HEK293 (cell line): ENCODE data around the gene PCDH12.

Source experiments
- CTCF ChIA-PET: fragments of 350-600 bp; formaldehyde crosslinking; extraction: SDS; loops from one replicate; lab custom pipeline; 2021; ENCODE audit warnings: antibody characterized with exemption; lab: Yijun Ruan, JAX
- POLR2A ChIA-PET: fragments of 300-600 bp; formaldehyde crosslinking; extraction: SDS; loops from one replicate; lab custom pipeline; 2020; ENCODE audit warnings: antibody characterized with exemption, inconsistent platforms; lab: Yijun Ruan, JAX
- H3K27ac ChIP-seq: fragments of 200-500 bp; sonication (Bioruptor generic); 2 replicates; pipeline ENCODE4 v1.5.1; 2014; ENCODE audit warnings: low read depth, low read length, control low read depth, inconsistent platforms; ENCODE audit errors: extremely low read depth
- H3K36me3 ChIP-seq, 2 experiments: fragments of 200-500 bp in 1 of 2; sonication (Bioruptor generic) in 1 of 2; 1 replicate in 1 of 2; 2 replicates in 1 of 2; pipeline ENCODE4 v1.5.1; 2014 to 2017; ENCODE audit warnings: inconsistent platforms in 2 of 2, low read length in 2 of 2; ENCODE audit not compliant: control insufficient read depth in 2 of 2, insufficient read depth in 1 of 2
- H3K4me1 ChIP-seq: fragments of 200-500 bp; sonication (Bioruptor generic); 2 replicates; pipeline ENCODE4 v1.5.1; 2014; ENCODE audit warnings: mild to moderate bottlenecking, low read length, inconsistent platforms; ENCODE audit not compliant: control insufficient read depth, insufficient read depth
- H3K4me3 ChIP-seq: 2 replicates; pipeline ENCODE4 v1.5.1; 2011; ENCODE audit warnings: low read depth, mild to moderate bottlenecking, control low read depth, low read length, moderate library complexity
- H3K9me3 ChIP-seq: fragments of 200-500 bp; sonication (Bioruptor generic); 2 replicates; pipeline ENCODE4 v1.5.1; 2014; ENCODE audit warnings: low read depth, low read length, inconsistent platforms; ENCODE audit not compliant: control insufficient read depth, insufficient read depth
- KLF8 ChIP-seq: fragments of 450-650 bp; formaldehyde crosslinking; IDR thresholded peaks from 2 replicates; pipeline ENCODE4 v1.5.1; 2016; ENCODE audit warnings: missing biosample characterization, missing genetic modification characterization
- MEIS1 ChIP-seq: sonication (generic); formaldehyde crosslinking; IDR thresholded peaks from 2 replicates; pipeline ENCODE4 v1.8.1; 2022; ENCODE audit warnings: missing genetic modification reagents, mild to moderate bottlenecking, borderline replicate concordance
- ZIC2 ChIP-seq: fragments of 450-650 bp; formaldehyde crosslinking; IDR thresholded peaks from 2 replicates; pipeline ENCODE4 v1.5.1; 2016; ENCODE audit warnings: missing biosample characterization, missing genetic modification characterization
- ZNF114 ChIP-seq: fragments of 450-650 bp; formaldehyde crosslinking; IDR thresholded peaks from 2 replicates; pipeline ENCODE4 v1.5.0; 2017; ENCODE audit warnings: missing biosample characterization, missing genetic modification characterization
- ZNF174 ChIP-seq: fragments of 450-650 bp; formaldehyde crosslinking; IDR thresholded peaks from 2 replicates; pipeline ENCODE4 v1.5.0; 2017; ENCODE audit warnings: missing biosample characterization, mild to moderate bottlenecking, missing genetic modification characterization
- ZNF394 ChIP-seq: fragments of 450-650 bp; formaldehyde crosslinking; IDR thresholded peaks from 2 replicates; pipeline ENCODE4 v1.5.1; 2016; ENCODE audit warnings: missing biosample characterization, missing genetic modification characterization, mild to moderate bottlenecking, moderate library complexity, borderline replicate concordance
- ZNF596 ChIP-seq: fragments of 450-650 bp; IDR thresholded peaks from 2 replicates; pipeline ENCODE4 v1.5.0; 2018; ENCODE audit warnings: missing biosample characterization, mild to moderate bottlenecking, missing genetic modification characterization, moderate library complexity
- ZNF707 ChIP-seq: fragments of 450-650 bp; formaldehyde crosslinking; IDR thresholded peaks from 2 replicates; pipeline ENCODE4 v1.5.1; 2016; ENCODE audit warnings: missing biosample characterization, missing genetic modification characterization
- TF ChIP-seq, protein P1 (sequence below): fragments of 450-650 bp; formaldehyde crosslinking; IDR thresholded peaks from 2 replicates; pipeline ENCODE4 v1.5.1; 2016; ENCODE audit warnings: missing biosample characterization, missing genetic modification characterization
- TF ChIP-seq, protein P2 (sequence below): fragments of 450-650 bp; formaldehyde crosslinking; IDR thresholded peaks from 2 replicates; pipeline ENCODE4 v1.5.1; 2016; ENCODE audit warnings: missing biosample characterization, missing genetic modification characterization
- TF ChIP-seq, protein P3 (sequence below): fragments of 450-650 bp; formaldehyde crosslinking; IDR thresholded peaks from 2 replicates; pipeline ENCODE4 v1.5.1; 2017; ENCODE audit warnings: missing biosample characterization, missing genetic modification characterization
- TF ChIP-seq, protein P4 (sequence below): fragments of 450-650 bp; formaldehyde crosslinking; IDR thresholded peaks from 2 replicates; pipeline ENCODE4; 2016; ENCODE audit warnings: missing biosample characterization, missing genetic modification characterization
- TF ChIP-seq, protein P5 (sequence below): fragments of 450-650 bp; formaldehyde crosslinking; IDR thresholded peaks from 2 replicates; pipeline ENCODE4 v1.5.1; 2016; ENCODE audit warnings: missing biosample characterization, missing genetic modification characterization

The PCDH12 gene

DNA sequence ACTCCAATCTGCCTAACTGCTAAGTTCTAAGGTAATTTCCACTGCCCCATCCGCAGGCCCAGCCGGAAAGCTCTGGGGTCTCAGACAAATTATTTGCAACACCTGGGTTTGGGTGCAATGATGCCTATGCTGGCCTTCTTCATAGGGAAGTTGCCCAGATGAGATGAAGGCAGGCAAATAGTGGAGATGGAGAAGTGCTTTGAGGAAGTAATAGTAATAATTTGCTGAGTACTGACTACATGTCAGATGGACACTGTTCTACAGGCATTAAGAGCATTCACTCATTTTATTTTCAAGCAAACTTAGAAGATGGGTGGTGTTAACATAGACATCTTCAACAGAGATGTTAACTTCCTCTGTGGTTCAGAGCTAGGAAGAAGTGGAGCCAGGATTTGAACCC, 3.8 kb downstream of the PCDH12 start (continued):
- TF ChIP-seq, protein P1, sequence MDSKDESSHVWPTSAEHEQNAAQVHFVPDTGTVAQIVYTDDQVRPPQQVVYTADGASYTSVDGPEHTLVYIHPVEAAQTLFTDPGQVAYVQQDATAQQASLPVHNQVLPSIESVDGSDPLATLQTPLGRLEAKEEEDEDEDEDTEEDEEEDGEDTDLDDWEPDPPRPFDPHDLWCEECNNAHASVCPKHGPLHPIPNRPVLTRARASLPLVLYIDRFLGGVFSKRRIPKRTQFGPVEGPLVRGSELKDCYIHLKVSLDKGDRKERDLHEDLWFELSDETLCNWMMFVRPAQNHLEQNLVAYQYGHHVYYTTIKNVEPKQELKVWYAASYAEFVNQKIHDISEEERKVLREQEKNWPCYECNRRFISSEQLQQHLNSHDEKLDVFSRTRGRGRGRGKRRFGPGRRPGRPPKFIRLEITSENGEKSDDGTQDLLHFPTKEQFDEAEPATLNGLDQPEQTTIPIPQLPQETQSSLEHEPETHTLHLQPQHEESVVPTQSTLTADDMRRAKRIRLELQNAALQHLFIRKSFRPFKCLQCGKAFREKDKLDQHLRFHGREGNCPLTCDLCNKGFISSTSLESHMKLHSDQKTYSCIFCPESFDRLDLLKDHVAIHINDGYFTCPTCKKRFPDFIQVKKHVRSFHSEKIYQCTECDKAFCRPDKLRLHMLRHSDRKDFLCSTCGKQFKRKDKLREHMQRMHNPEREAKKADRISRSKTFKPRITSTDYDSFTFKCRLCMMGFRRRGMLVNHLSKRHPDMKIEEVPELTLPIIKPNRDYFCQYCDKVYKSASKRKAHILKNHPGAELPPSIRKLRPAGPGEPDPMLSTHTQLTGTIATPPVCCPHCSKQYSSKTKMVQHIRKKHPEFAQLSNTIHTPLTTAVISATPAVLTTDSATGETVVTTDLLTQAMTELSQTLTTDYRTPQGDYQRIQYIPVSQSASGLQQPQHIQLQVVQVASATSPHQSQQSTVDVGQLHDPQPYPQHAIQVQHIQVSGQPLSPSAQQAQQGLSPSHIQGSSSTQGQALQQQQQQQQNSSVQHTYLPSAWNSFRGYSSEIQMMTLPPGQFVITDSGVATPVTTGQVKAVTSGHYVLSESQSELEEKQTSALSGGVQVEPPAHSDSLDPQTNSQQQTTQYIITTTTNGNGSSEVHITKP (tag by site-specific recombination), result no peak
- TF ChIP-seq ZNF114 (no peak), ZNF394 (no peak), MEIS1 (no peak), ZNF707 (tag by site-specific recombination) (no peak), ZNF174 (no peak)
- TF ChIP-seq, protein P2, sequence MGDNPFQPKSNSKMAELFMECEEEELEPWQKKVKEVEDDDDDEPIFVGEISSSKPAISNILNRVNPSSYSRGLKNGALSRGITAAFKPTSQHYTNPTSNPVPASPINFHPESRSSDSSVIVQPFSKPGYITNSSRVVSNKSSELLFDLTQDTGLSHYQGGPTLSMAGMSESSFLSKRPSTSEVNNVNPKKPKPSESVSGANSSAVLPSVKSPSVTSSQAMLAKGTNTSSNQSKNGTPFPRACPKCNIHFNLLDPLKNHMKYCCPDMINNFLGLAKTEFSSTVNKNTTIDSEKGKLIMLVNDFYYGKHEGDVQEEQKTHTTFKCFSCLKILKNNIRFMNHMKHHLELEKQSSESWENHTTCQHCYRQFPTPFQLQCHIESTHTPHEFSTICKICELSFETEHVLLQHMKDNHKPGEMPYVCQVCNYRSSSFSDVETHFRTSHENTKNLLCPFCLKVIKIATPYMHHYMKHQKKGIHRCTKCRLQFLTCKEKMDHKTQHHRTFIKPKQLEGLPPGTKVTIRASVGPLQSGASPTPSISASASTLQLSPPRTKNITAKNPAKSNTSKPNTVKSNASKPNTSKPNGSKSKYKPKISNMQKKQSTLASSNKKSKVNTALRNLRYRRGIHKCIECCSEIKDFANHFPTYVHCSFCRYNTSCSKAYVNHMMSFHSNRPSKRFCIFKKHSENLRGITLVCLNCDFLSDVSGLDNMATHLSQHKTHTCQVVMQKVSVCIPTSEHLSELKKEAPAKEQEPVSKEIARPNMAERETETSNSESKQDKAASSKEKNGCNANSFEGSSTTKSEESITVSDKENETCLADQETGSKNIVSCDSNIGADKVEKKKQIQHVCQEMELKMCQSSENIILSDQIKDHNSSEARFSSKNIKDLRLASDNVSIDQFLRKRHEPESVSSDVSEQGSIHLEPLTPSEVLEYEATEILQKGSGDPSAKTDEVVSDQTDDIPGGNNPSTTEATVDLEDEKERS (tag by site-specific recombination), result no peak
- TF ChIP-seq, protein P3, sequence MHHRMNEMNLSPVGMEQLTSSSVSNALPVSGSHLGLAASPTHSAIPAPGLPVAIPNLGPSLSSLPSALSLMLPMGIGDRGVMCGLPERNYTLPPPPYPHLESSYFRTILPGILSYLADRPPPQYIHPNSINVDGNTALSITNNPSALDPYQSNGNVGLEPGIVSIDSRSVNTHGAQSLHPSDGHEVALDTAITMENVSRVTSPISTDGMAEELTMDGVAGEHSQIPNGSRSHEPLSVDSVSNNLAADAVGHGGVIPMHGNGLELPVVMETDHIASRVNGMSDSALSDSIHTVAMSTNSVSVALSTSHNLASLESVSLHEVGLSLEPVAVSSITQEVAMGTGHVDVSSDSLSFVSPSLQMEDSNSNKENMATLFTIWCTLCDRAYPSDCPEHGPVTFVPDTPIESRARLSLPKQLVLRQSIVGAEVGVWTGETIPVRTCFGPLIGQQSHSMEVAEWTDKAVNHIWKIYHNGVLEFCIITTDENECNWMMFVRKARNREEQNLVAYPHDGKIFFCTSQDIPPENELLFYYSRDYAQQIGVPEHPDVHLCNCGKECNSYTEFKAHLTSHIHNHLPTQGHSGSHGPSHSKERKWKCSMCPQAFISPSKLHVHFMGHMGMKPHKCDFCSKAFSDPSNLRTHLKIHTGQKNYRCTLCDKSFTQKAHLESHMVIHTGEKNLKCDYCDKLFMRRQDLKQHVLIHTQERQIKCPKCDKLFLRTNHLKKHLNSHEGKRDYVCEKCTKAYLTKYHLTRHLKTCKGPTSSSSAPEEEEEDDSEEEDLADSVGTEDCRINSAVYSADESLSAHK, result no peak
- TF ChIP-seq, protein P4, sequence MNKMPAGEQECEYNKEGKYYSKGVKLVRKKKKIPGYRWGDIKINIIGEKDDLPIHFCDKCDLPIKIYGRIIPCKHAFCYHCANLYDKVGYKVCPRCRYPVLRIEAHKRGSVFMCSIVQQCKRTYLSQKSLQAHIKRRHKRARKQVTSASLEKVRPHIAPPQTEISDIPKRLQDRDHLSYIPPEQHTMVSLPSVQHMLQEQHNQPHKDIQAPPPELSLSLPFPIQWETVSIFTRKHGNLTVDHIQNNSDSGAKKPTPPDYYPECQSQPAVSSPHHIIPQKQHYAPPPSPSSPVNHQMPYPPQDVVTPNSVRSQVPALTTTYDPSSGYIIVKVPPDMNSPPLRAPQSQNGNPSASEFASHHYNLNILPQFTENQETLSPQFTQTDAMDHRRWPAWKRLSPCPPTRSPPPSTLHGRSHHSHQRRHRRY (tag by site-specific recombination), result no peak
- TF ChIP-seq, protein P5, sequence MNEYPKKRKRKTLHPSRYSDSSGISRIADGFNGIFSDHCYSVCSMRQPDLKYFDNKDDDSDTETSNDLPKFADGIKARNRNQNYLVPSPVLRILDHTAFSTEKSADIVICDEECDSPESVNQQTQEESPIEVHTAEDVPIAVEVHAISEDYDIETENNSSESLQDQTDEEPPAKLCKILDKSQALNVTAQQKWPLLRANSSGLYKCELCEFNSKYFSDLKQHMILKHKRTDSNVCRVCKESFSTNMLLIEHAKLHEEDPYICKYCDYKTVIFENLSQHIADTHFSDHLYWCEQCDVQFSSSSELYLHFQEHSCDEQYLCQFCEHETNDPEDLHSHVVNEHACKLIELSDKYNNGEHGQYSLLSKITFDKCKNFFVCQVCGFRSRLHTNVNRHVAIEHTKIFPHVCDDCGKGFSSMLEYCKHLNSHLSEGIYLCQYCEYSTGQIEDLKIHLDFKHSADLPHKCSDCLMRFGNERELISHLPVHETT (tag by site-specific recombination), result no peak

DNA sequence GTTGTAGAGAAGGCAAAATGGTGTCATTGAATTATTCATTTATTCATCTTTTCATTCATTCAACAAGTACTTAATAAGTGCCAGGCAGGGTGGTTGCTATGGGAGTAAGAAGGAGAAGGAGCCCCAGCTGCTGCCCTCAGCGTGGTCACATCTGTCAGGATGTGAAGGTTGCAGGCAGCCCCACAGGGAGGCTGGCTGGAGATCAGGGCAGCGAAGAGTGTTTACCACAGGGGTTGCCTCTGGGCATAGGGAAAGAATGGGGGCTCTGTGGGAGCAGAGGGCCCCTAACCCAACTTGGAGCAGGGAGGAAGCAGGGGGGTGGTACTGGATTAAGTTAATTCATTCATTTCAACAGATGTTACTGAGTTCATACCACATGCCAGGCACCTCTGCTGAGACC, 6.0 kb downstream of the PCDH12 start:
- ChIA-PET POLR2A (no interaction called here), CTCF (interaction anchor here (0.7 to 1.9 kb wide), 6 partner anchors 8 to 249 kb away, joined by 3 to 16 read pairs (median 3); no protein-coding TSS in a partner anchor)
- Histone ChIP-seq H3K4me3 (no peak overlapping the region), H3K9me3 (no peaks in the 10 kb centered on the region), H3K4me1 (no peaks in the 10 kb centered on the region), H3K27ac (no peak overlapping the region), H3K36me3 (no peaks in the 10 kb centered on the region)
- TF ChIP-seq ZIC2 (peak; percentile 72), KLF8 (no peak), ZNF596 (tag by site-specific recombination) (no peak)
